ENCODE results near the gene COL2A1.

The COL2A1 gene

GRCh38 chr12:47979686-47980085 is 24.6 kb downstream of the COL2A1 start:
- TF ChIP-seq, protein P1, sequence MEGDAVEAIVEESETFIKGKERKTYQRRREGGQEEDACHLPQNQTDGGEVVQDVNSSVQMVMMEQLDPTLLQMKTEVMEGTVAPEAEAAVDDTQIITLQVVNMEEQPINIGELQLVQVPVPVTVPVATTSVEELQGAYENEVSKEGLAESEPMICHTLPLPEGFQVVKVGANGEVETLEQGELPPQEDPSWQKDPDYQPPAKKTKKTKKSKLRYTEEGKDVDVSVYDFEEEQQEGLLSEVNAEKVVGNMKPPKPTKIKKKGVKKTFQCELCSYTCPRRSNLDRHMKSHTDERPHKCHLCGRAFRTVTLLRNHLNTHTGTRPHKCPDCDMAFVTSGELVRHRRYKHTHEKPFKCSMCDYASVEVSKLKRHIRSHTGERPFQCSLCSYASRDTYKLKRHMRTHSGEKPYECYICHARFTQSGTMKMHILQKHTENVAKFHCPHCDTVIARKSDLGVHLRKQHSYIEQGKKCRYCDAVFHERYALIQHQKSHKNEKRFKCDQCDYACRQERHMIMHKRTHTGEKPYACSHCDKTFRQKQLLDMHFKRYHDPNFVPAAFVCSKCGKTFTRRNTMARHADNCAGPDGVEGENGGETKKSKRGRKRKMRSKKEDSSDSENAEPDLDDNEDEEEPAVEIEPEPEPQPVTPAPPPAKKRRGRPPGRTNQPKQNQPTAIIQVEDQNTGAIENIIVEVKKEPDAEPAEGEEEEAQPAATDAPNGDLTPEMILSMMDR (IDR thresholded peaks at IDR 0.05; ENCODE audit: low read depth, low read length, missing control alignments): no peak
- H3K4me3 ChIP-seq (replicated peaks; ENCODE audit: low read depth, low read length): no peak overlapping the region
- DNase-seq (ENCODE audit: extremely low read depth, low read depth): no peak

- TF ChIP-seq, protein P1 (IDR thresholded peaks at IDR 0.05; ENCODE audit: low read depth, low read length, missing control alignments): no peak
- H3K4me3 ChIP-seq (replicated peaks; ENCODE audit: low read depth, low read length): no peak overlapping the region
- DNase-seq (ENCODE audit: extremely low read depth, low read depth): no peak
These were observed 25.1 kb downstream of the COL2A1 start for GRCh38 chr12:47979166-47979565.

DNA sequence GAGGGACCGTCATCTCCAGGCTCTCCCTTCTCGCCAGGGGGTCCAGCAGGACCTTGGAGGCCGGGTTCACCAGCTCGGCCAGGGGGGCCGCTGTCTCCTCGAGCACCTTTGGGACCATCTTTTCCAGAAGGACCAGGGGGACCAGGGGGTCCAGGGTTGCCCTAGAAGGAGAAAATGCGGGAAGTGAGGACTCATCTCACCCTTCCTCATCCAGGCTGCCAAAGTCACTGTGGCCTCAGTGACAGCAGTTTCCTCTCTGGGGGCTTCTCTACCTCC is 25.7 kb downstream of the COL2A1 start:
- no peak for DNase-seq (ENCODE audit: extremely low read depth, low read depth)
- H3K4me3 ChIP-seq (replicated peaks; ENCODE audit: low read depth, low read length): no peak overlapping the region
- TF ChIP-seq, protein P1 (IDR thresholded peaks at IDR 0.05; ENCODE audit: low read depth, low read length, missing control alignments): no peak

DNA sequence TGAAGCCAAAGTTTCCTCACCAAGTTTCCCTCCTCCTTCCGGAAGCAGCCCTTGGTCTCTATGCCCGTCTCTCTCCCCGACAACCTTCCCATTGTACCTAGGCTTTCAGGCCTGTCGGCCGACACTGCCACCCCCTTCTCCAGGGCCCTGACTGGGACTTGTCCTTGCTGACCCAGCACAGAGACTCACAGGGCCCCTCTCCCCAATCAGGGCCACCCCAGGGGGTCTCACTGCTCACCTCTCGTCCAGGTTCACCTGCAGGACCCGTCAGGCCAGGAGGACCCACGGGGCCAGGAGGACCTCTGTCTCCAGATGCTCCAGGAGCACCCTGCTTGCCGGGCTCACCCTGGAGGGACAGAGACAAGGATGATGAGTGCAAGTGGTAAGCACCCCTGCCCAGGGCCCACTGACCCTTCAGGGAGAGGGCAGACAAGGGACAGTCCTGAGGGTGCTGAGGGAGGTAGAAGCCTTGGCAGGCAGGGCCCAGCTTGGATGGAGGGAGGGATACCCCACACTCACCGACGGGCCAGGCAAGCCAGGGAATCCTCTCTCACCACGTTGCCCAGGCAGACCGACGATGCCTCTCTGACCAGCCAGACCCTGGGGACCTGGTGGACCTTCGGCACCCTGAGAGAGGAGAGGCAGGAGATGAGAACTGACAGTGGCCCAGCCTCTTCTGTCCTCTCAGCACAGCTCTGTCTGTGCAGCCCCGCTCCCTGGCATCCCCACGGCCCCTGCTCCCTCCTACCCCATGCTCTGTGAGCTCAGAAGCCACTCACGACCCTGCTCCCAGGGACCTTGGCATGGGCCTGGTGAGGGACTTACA is 26.3 kb downstream of the COL2A1 start:
- TF ChIP-seq, protein P1 (IDR thresholded peaks at IDR 0.05; ENCODE audit: low read depth, low read length, missing control alignments): no peak
- H3K4me3 ChIP-seq (replicated peaks; ENCODE audit: low read depth, low read length): no peak overlapping the region
- no peak for DNase-seq (ENCODE audit: extremely low read depth, low read depth)

DNA sequence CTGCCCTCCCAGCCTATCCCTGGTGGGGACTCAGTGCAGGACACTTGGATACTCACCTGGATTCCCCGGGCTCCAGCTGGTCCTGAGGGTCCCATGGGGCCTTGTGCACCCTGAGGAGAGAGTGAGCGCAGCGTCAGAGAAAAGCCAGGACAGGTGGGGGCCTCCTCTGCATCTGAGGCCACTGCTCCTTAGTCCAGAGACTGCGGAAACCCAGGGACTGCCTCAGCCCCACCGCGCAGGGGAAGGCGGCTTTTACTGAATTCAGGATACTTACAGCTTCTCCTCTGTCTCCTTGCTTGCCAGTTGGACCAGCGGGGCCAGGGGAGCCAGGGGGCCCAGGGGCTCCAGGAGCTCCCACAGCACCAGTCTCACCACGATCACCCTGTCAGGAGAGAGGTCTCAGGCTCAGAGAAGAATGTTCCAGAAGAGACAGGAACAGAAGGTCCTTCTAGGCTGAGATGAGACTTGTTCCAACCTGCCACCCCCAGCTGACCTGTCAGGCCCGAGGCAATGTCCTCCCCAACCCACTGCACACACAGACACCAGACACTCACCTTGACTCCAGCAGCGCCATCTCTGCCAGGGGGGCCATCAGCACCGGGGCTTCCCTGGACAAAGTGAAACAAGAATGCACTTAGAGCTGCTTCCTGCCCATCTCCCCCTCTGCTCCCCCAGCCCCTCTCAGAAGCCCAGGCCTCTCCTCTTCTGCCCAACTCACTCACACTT is 27.1 kb downstream of the COL2A1 start:
- DNase-seq (ENCODE audit: extremely low read depth, low read depth): no peak
- no peak overlapping the region for H3K4me3 ChIP-seq (replicated peaks; ENCODE audit: low read depth, low read length)
- TF ChIP-seq, protein P1 (IDR thresholded peaks at IDR 0.05; ENCODE audit: low read depth, low read length, missing control alignments): no peak

DNA sequence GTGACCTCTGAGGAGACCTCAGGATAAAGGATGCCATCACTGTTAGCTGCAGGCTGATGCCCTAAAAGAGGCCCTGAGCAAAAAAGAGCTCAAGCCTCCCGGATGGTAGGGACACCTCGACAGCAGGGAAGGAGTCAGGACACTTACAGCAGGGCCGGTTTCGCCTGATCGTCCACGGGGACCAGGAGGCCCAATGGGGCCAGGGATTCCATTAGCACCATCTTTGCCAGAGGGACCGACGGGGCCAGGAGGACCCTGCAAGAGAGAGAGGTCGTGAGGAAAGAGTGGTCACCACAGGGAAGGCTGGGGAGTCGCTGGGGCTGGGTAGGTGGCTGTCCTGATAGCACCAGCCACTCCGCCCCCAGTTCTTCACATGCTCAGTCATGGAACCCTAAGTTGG is 28.5 kb downstream of the COL2A1 start:
- TF ChIP-seq, protein P1 (IDR thresholded peaks at IDR 0.05; ENCODE audit: low read depth, low read length, missing control alignments): no peak
- no peak for DNase-seq (ENCODE audit: extremely low read depth, low read depth)
- no peak overlapping the region for H3K4me3 ChIP-seq (replicated peaks; ENCODE audit: low read depth, low read length)

All from HFF-Myc (cell line).